ENCODE results near the gene KRT222. TPM values are rescaled to one million over a fixed set of nuclear protein-coding genes. Genes with fewer than 3 reads are reported as not detected.

Gene KRT222
- total RNA-seq, 2 donors from 2014 or later = 1.4 to 2.3 TPM

GRCh38 chr17:40618754-40619625 is 46.0 kb downstream of the KRT222 start:
- Histone ChIP-seq H3K27ac (ENCODE audit: low read depth, low read length) (no peak overlapping the region), H3K4me1 (ENCODE audit: control insufficient read depth, insufficient read depth, low read length) (peaks cover 5% of the 10 kb centered on the region)
- H3K4me3 Mint-ChIP-seq = no peak overlapping the region

GRCh38 chr17:40617678-40618240 is 47.2 kb downstream of the KRT222 start:
- H3K27me3 ChIP-seq (ENCODE audit: control insufficient read depth, insufficient read depth, low read length, poor library complexity, severe bottlenecking) = no peaks in the 10 kb centered on the region
- Mint-ChIP-seq H3K4me1 (peaks cover 18% of the 10 kb centered on the region), H3K36me3 (ENCODE audit: low read depth) (no peaks in the 10 kb centered on the region), H3K27me3 (ENCODE audit: insufficient read depth) (peaks cover 10% of the 10 kb centered on the region), H3K9me3 (no peaks in the 10 kb centered on the region), H3K27ac (no peak overlapping the region), H3K4me3 (no peak overlapping the region)
- no peaks in the 10 kb centered on the region for H3K36me3 ChIP-seq (ENCODE audit: control insufficient read depth, insufficient read depth, low read length)
- DNase-seq = peak; percentile 81
- TF ChIP-seq CTCF (conservative IDR thresholded peaks at IDR 0.05) = peak; percentile 49
- H3K4me3 ChIP-seq (ENCODE audit: low read length) = no peak overlapping the region
- peaks cover 5% of the 10 kb centered on the region for H3K4me1 ChIP-seq (ENCODE audit: control insufficient read depth, insufficient read depth, low read length)
- 81 to 84% methylated on average over 8 to 11 of the region's 11 CpGs for WGBS, 2 experiments (ENCODE audit: insufficient coverage in 1 of 2, insufficient read length in 1 of 2)
- H3K9ac ChIP-seq (ENCODE audit: extremely low read depth, low read length, poor library complexity, severe bottlenecking) = no peak overlapping the region
- no peak overlapping the region for H3K27ac ChIP-seq (ENCODE audit: low read depth, low read length)
- H3K9me3 ChIP-seq (ENCODE audit: control insufficient read depth, low read length) = no peaks in the 10 kb centered on the region

More at GRCh38 chr17:40618754-40619625, 46.0 kb downstream of the KRT222 start:
- no peak for TF ChIP-seq CTCF (conservative IDR thresholded peaks at IDR 0.05)
- Histone ChIP-seq H3K9ac (ENCODE audit: extremely low read depth, low read length, poor library complexity, severe bottlenecking) (no peak overlapping the region), H3K36me3 (ENCODE audit: control insufficient read depth, insufficient read depth, low read length) (no peaks in the 10 kb centered on the region), H3K9me3 (ENCODE audit: control insufficient read depth, low read length) (no peaks in the 10 kb centered on the region), H3K27me3 (ENCODE audit: control insufficient read depth, insufficient read depth, low read length, poor library complexity, severe bottlenecking) (no peaks in the 10 kb centered on the region), H3K4me3 (ENCODE audit: low read length) (no peak overlapping the region)
- Mint-ChIP-seq H3K36me3 (ENCODE audit: low read depth) (no peaks in the 10 kb centered on the region), H3K4me1 (peaks cover 18% of the 10 kb centered on the region), H3K27me3 (ENCODE audit: insufficient read depth) (peaks cover 8% of the 10 kb centered on the region), H3K27ac (no peak overlapping the region), H3K9me3 (no peaks in the 10 kb centered on the region)
- no peak for DNase-seq
- 80 to 94% methylated on average over 8 to 16 of the region's 16 CpGs for WGBS, 2 experiments (ENCODE audit: insufficient coverage in 1 of 2, insufficient read length in 1 of 2)

- 82 to 100% methylated on average over 3 of the region's 3 CpGs for WGBS, 2 experiments (ENCODE audit: insufficient coverage in 1 of 2, insufficient read length in 1 of 2)
- no peaks in the 10 kb centered on the region for H3K9me3 ChIP-seq (ENCODE audit: control insufficient read depth, low read length)
- H3K36me3 ChIP-seq (ENCODE audit: control insufficient read depth, insufficient read depth, low read length) = no peaks in the 10 kb centered on the region
- no peak overlapping the region for H3K4me3 Mint-ChIP-seq
- no peaks in the 10 kb centered on the region for H3K27me3 ChIP-seq (ENCODE audit: control insufficient read depth, insufficient read depth, low read length, poor library complexity, severe bottlenecking)
- no peaks in the 10 kb centered on the region for H3K36me3 Mint-ChIP-seq (ENCODE audit: low read depth)
- H3K27me3 Mint-ChIP-seq (ENCODE audit: insufficient read depth) = peaks cover 10% of the 10 kb centered on the region
- H3K27ac Mint-ChIP-seq = no peak overlapping the region
- no peak overlapping the region for H3K27ac ChIP-seq (ENCODE audit: low read depth, low read length)
- no peak for TF ChIP-seq CTCF (conservative IDR thresholded peaks at IDR 0.05)
- no peaks in the 10 kb centered on the region for H3K9me3 Mint-ChIP-seq
- H3K9ac ChIP-seq (ENCODE audit: extremely low read depth, low read length, poor library complexity, severe bottlenecking) = no peak overlapping the region
- no peak for DNase-seq
- peaks cover 5% of the 10 kb centered on the region for H3K4me1 ChIP-seq (ENCODE audit: control insufficient read depth, insufficient read depth, low read length)
- no peak overlapping the region for H3K4me3 ChIP-seq (ENCODE audit: low read length)
- H3K4me1 Mint-ChIP-seq = peaks cover 19% of the 10 kb centered on the region
Measured at GRCh38 chr17:40616592-40616991, 48.4 kb downstream of the KRT222 start.
